ENCODE results near the gene LCE6A. TPM values are rescaled to one million over a fixed set of nuclear protein-coding genes. Genes with fewer than 3 reads are reported as not detected.

LCE6A gene
- total RNA-seq, 1 donor from 2014 or later = not detected

GRCh38 chr1:152870831-152871730 lies 28.4 kb downstream of the LCE6A start:
- Mint-ChIP-seq H3K27me3 (ENCODE audit: unreplicated experiment) (peaks cover 5% of the 10 kb centered on the region), H3K4me3 (ENCODE audit: unreplicated experiment) (no peak overlapping the region), H3K36me3 (ENCODE audit: unreplicated experiment) (no peaks in the 10 kb centered on the region), H3K4me1 (ENCODE audit: unreplicated experiment) (peaks cover 1% of the 10 kb centered on the region), H3K9me3 (ENCODE audit: unreplicated experiment) (no peaks in the 10 kb centered on the region), H3K27ac (ENCODE audit: unreplicated experiment) (no peak overlapping the region)
- DNase-seq (ENCODE audit: extremely low spot score, unreplicated experiment) = no peak
- TF ChIP-seq CTCF (IDR thresholded peaks at IDR 0.05) = peak; percentile 18

- DNase-seq (ENCODE audit: extremely low spot score, unreplicated experiment) = no peak
- Mint-ChIP-seq H3K27ac (ENCODE audit: unreplicated experiment) (no peak overlapping the region), H3K27me3 (ENCODE audit: unreplicated experiment) (peaks cover 5% of the 10 kb centered on the region), H3K36me3 (ENCODE audit: unreplicated experiment) (no peaks in the 10 kb centered on the region), H3K9me3 (ENCODE audit: unreplicated experiment) (no peaks in the 10 kb centered on the region), H3K4me3 (ENCODE audit: unreplicated experiment) (no peak overlapping the region), H3K4me1 (ENCODE audit: unreplicated experiment) (peaks cover 1% of the 10 kb centered on the region)
- TF ChIP-seq CTCF (IDR thresholded peaks at IDR 0.05) = no peak
Observed at GRCh38 chr1:152871731-152872126, 29.1 kb downstream of the LCE6A start.

- Mint-ChIP-seq H3K27ac (ENCODE audit: unreplicated experiment) (no peak overlapping the region), H3K9me3 (ENCODE audit: unreplicated experiment) (no peaks in the 10 kb centered on the region), H3K4me3 (ENCODE audit: unreplicated experiment) (no peak overlapping the region), H3K36me3 (ENCODE audit: unreplicated experiment) (no peaks in the 10 kb centered on the region), H3K4me1 (ENCODE audit: unreplicated experiment) (peaks cover 1% of the 10 kb centered on the region), H3K27me3 (ENCODE audit: unreplicated experiment) (peaks cover 5% of the 10 kb centered on the region)
- no peak for DNase-seq (ENCODE audit: extremely low spot score, unreplicated experiment)
- TF ChIP-seq CTCF (IDR thresholded peaks at IDR 0.05) = no peak
Observed at GRCh38 chr1:152873495-152873894, 30.8 kb downstream of the LCE6A start.

GRCh38 chr1:152876827-152877226 lies 34.2 kb downstream of the LCE6A start:
- Mint-ChIP-seq H3K36me3 (ENCODE audit: unreplicated experiment) (no peaks in the 10 kb centered on the region), H3K4me3 (ENCODE audit: unreplicated experiment) (no peak overlapping the region), H3K9me3 (ENCODE audit: unreplicated experiment) (no peaks in the 10 kb centered on the region), H3K27ac (ENCODE audit: unreplicated experiment) (no peak overlapping the region), H3K4me1 (ENCODE audit: unreplicated experiment) (peaks cover 1% of the 10 kb centered on the region), H3K27me3 (ENCODE audit: unreplicated experiment) (peaks cover 5% of the 10 kb centered on the region)
- no peak for TF ChIP-seq CTCF (IDR thresholded peaks at IDR 0.05)
- no peak for DNase-seq (ENCODE audit: extremely low spot score, unreplicated experiment)

- no peak for DNase-seq (ENCODE audit: extremely low spot score, unreplicated experiment)
- Mint-ChIP-seq H3K36me3 (ENCODE audit: unreplicated experiment) (no peaks in the 10 kb centered on the region), H3K9me3 (ENCODE audit: unreplicated experiment) (no peaks in the 10 kb centered on the region), H3K27me3 (ENCODE audit: unreplicated experiment) (peaks cover 3% of the 10 kb centered on the region), H3K4me3 (ENCODE audit: unreplicated experiment) (no peak within 1 kb of the TSS), H3K27ac (ENCODE audit: unreplicated experiment) (no peak within 1 kb of the TSS), H3K4me1 (ENCODE audit: unreplicated experiment) (peaks cover 1% of the 10 kb centered on the region)
- TF ChIP-seq CTCF (IDR thresholded peaks at IDR 0.05) = no peak
Observed at GRCh38 chr1:152878042-152878441, 35.4 kb downstream of the LCE6A start, which contains the start of gene SMCP. Gene SMCP, plus strand, starts transcription at chr1:152878322. Its CDS starts 6,101 bp downstream, at chr1:152884423.

Data from osteocyte (in vitro differentiated cells).